PC-9 (cell line): ENCODE data around the gene GEN1.

Experiments
- EZH2 ChIP-seq: fragments of 200-600 bp; sonication (generic); IDR thresholded peaks from 2 replicates; pipeline ENCODE4 v1.8.0; 2017; ENCODE audit warnings: antibody characterized with exemption, low read depth
- TF ChIP-seq, protein P1 (sequence below): fragments of 200-600 bp; sonication (generic); conservative IDR thresholded peaks from 2 replicates; pipeline ENCODE4 v1.6.1; 2017; ENCODE audit warnings: mixed run types, antibody characterized with exemption, mild to moderate bottlenecking, moderate library complexity

DNA sequence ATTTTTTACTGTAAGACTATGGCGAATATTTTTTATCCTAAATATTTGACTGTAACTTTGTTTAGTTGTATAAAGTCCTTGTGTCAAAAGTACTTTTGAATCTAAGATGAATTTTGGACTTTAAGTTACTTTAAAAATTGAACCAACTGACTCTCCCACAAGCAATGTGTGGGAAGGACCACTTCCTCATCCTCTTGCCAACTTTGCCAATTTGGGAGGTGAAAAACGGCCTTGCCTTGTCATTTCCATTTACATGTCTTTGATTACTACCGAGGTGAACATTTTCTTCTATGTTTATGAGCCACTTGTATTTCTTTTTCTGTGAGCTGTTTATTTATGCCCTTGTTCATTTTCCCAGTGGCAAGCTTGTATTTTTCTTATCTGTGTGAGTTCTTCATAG is 49.6 kb downstream of the GEN1 start:
- TF ChIP-seq, protein P1, sequence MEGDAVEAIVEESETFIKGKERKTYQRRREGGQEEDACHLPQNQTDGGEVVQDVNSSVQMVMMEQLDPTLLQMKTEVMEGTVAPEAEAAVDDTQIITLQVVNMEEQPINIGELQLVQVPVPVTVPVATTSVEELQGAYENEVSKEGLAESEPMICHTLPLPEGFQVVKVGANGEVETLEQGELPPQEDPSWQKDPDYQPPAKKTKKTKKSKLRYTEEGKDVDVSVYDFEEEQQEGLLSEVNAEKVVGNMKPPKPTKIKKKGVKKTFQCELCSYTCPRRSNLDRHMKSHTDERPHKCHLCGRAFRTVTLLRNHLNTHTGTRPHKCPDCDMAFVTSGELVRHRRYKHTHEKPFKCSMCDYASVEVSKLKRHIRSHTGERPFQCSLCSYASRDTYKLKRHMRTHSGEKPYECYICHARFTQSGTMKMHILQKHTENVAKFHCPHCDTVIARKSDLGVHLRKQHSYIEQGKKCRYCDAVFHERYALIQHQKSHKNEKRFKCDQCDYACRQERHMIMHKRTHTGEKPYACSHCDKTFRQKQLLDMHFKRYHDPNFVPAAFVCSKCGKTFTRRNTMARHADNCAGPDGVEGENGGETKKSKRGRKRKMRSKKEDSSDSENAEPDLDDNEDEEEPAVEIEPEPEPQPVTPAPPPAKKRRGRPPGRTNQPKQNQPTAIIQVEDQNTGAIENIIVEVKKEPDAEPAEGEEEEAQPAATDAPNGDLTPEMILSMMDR = no peak
- TF ChIP-seq EZH2 = no peak
